ENCODE results near the gene PDYN.

- no peak for TF ChIP-seq CTCF (IDR thresholded peaks at IDR 0.05)
- no peak for TF ChIP-seq POLR2A (IDR thresholded peaks at IDR 0.05)
Measured at GRCh38 chr20:1994627-1995026, 769 bp upstream of the PDYN start.
